ENCODE measurements around the gene ZFP92.

ZFP92 gene

DNA sequence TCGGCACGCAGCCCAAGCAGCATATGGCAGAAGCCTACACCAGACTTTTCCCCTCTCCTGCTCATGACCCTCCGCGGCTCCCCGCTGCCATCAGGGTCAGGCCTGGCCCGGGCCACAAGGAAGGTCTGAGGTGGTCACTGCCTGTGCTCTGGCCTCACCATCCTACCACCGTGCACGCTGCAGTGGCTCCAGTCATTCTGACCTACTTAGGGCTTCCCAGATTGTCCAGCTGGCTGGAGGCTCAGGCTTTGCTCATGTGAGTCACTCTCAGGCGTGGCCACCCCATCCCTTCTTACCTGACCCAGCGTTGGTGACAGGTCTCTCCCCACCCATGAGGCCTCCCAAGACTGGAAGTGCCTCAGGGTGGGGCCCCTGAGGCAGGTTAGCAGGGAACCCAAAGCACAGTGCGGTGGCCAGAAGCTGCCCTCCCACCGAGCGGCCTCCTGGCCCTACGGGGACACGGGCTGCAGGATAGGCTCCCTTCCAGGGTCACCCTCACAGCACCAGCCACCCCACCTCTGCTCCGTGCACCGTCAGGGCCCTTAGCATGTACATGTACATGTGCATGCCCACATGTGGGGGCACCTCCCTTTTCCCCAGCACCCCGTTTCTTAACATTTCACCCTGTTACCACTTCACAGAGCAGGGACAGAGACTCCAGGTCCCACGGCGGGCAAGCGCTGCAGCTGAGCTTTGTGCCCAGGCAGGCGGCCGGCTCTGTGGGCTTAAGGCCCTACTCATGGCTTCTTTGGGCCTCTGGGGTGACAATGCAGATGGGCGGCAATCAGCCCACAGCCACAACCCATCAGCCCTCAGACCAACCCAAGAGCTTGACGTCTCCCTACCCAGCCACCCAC lies 32.4 kb downstream of the ZFP92 start:
- Histone ChIP-seq H3K9me3 (ENCODE audit: low read length) (peaks cover 9% of the 10 kb centered on the region), H3K4me1 (ENCODE audit: insufficient read depth, low read length) (no peaks in the 10 kb centered on the region), H3K9ac (ENCODE audit: low read length) (no peak overlapping the region), H3K27me3 (ENCODE audit: control insufficient read depth in 1 of 2, insufficient read depth in 2 of 2, low read length in 2 of 2) (peaks cover 0 to 19% of the 10 kb centered on the region in 2 donors), H3K27ac (ENCODE audit: low read depth, low read length) (no peak overlapping the region), H3K4me3 (ENCODE audit: low read depth in 1 of 2, low read length in 2 of 2) (no peak overlapping the region), H3K36me3 (ENCODE audit: insufficient read depth, low read length) (no peaks in the 10 kb centered on the region)

DNA sequence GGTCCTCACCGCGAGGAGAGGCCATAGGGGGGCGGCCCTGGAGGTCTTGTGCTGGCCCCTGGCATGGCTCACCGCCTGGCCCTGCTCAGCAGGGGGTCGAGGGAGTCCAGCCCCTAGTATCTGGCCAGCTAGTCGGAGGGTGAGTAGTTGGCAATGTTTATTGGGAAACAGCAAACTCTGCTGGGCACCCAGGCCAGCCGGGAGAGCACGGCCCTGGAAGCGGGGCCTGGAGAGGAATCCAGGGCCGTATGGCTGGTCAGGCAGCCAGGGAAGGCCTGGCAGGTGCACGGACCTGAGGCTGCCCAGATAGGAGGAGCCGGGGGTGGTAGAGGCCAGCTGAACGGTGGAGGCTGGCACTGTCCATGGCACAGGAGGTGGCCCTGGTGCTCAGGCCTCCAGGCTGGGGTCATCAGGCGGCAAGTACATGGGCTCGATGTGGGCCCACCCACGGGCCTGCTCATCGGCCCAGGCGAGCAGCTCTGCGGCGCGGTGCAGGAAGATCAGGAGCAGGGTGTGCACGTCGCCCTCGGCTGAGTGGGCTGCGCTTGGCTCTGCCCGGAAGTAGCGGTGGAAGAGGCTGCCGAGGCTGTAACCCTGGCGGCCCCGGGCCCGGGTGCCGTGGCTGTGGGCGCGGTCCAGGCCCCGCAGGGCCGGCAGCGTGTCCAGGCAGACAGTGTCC lies 33.2 kb downstream of the ZFP92 start:
- no peak overlapping the region for H3K9ac ChIP-seq (ENCODE audit: low read length)
- peaks cover 0 to 19% of the 10 kb centered on the region in 2 donors for H3K27me3 ChIP-seq (ENCODE audit: control insufficient read depth in 1 of 2, insufficient read depth in 2 of 2, low read length in 2 of 2)
- H3K4me1 ChIP-seq (ENCODE audit: insufficient read depth, low read length) = no peaks in the 10 kb centered on the region
- H3K27ac ChIP-seq (ENCODE audit: low read depth, low read length) = no peak overlapping the region
- no peak overlapping the region for H3K4me3 ChIP-seq (ENCODE audit: low read depth in 1 of 2, low read length in 2 of 2)
- peaks cover 7% of the 10 kb centered on the region for H3K9me3 ChIP-seq (ENCODE audit: low read length)
- H3K36me3 ChIP-seq (ENCODE audit: insufficient read depth, low read length) = no peaks in the 10 kb centered on the region

- Histone ChIP-seq H3K4me1 (ENCODE audit: insufficient read depth, low read length) (no peaks in the 10 kb centered on the region), H3K36me3 (ENCODE audit: insufficient read depth, low read length) (no peaks in the 10 kb centered on the region), H3K27ac (ENCODE audit: low read depth, low read length) (no peak overlapping the region), H3K9me3 (ENCODE audit: low read length) (peaks cover under 1% of the 10 kb centered on the region), H3K9ac (ENCODE audit: low read length) (no peak overlapping the region), H3K4me3 (ENCODE audit: low read depth in 1 of 2, low read length in 2 of 2) (no peak overlapping the region), H3K27me3 (ENCODE audit: control insufficient read depth in 1 of 2, insufficient read depth in 2 of 2, low read length in 2 of 2) (peaks cover 0 to 18% of the 10 kb centered on the region in 2 donors)
Observed at GRCh38 chrX:153445106-153445855, 34.0 kb downstream of the ZFP92 start.

- H3K4me3 ChIP-seq (ENCODE audit: low read depth in 1 of 2, low read length in 2 of 2) = no peak within 1 kb of the TSS
- no peaks in the 10 kb centered on the region for H3K9me3 ChIP-seq (ENCODE audit: low read length)
- no peaks in the 10 kb centered on the region for H3K36me3 ChIP-seq (ENCODE audit: insufficient read depth, low read length)
- H3K9ac ChIP-seq (ENCODE audit: low read length) = no peak within 1 kb of the TSS
- H3K27ac ChIP-seq (ENCODE audit: low read depth, low read length) = no peak within 1 kb of the TSS
- H3K4me1 ChIP-seq (ENCODE audit: insufficient read depth, low read length) = no peaks in the 10 kb centered on the region
- peaks cover 0 to 13% of the 10 kb centered on the region in 2 donors for H3K27me3 ChIP-seq (ENCODE audit: control insufficient read depth in 1 of 2, insufficient read depth in 2 of 2, low read length in 2 of 2)
Observed at GRCh38 chrX:153445856-153446635, 34.8 kb downstream of the ZFP92 start, which contains the start of gene TREX2. Gene TREX2 (minus strand): TSS chrX:153446056. CDS start chrX:153445430, 626 bp downstream.

GRCh38 chrX:153446636-153446936 lies 35.3 kb downstream of the ZFP92 start:
- Histone ChIP-seq H3K4me3 (ENCODE audit: low read depth in 1 of 2, low read length in 2 of 2) (no peak overlapping the region), H3K9me3 (ENCODE audit: low read length) (no peaks in the 10 kb centered on the region), H3K27me3 (ENCODE audit: control insufficient read depth in 1 of 2, insufficient read depth in 2 of 2, low read length in 2 of 2) (peaks cover 0 to 13% of the 10 kb centered on the region in 2 donors), H3K9ac (ENCODE audit: low read length) (no peak overlapping the region), H3K4me1 (ENCODE audit: insufficient read depth, low read length) (no peaks in the 10 kb centered on the region), H3K27ac (ENCODE audit: low read depth, low read length) (no peak overlapping the region), H3K36me3 (ENCODE audit: insufficient read depth, low read length) (no peaks in the 10 kb centered on the region)

DNA sequence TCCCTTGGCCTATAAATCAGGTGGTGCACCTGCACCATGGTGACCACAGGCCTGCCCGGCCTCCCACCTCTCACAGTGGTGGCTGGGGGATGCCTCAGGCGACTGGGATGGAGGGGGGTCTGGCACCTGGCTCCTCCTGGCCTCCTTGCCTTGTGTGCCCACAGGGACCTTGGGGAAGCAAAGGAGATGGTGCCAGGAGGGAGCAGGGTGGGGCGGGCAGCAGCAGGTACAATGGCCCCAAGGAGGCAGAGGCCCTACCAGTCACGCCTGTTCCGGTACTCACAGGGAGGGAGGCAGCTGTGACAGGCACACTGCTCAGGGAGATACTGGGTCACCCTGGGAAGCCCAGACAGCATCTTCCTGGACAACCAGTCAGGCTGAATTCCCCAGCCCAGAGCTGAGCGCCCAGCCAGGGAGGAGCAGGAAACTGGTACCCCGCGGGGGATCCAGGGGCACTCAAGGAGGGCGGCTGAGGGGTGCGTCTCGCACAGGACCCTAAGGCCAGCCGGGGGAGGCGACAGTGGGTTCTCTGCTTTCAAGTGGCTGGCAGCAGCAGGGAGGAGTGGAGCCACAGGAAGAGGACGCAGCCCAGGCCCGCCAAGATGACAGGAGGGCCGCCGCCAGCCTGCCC lies 35.8 kb downstream of the ZFP92 start:
- H3K27me3 ChIP-seq (ENCODE audit: control insufficient read depth in 1 of 2, insufficient read depth in 2 of 2, low read length in 2 of 2) = peaks cover 0 to 13% of the 10 kb centered on the region in 2 donors
- H3K4me3 ChIP-seq (ENCODE audit: low read depth in 1 of 2, low read length in 2 of 2) = no peak overlapping the region
- H3K36me3 ChIP-seq (ENCODE audit: insufficient read depth, low read length) = no peaks in the 10 kb centered on the region
- no peaks in the 10 kb centered on the region for H3K9me3 ChIP-seq (ENCODE audit: low read length)
- H3K9ac ChIP-seq (ENCODE audit: low read length) = no peak overlapping the region
- no peaks in the 10 kb centered on the region for H3K4me1 ChIP-seq (ENCODE audit: insufficient read depth, low read length)
- no peak overlapping the region for H3K27ac ChIP-seq (ENCODE audit: low read depth, low read length)

DNA sequence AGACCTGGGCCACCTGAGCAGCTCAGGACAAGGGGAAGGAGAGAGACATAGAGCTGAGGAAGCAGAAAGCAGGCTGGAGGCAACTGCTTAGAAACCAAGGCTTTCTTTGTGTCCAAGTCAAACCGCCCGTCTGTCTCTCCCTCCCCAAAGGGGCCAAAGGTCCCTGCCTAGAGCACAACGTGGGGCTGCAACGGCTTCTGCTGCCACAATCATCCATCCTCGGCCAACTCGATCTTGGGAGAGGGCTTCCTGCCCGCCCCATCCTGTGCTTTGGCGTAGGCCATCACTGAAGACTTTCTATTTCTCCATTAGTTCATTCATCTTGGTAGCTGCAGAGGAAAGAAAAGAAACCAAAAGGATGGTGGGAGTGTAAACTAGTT lies 36.3 kb downstream of the ZFP92 start:
- Histone ChIP-seq H3K36me3 (ENCODE audit: insufficient read depth, low read length) (no peaks in the 10 kb centered on the region), H3K4me3 (ENCODE audit: low read depth in 1 of 2, low read length in 2 of 2) (no peak overlapping the region), H3K9ac (ENCODE audit: low read length) (no peak overlapping the region), H3K4me1 (ENCODE audit: insufficient read depth, low read length) (no peaks in the 10 kb centered on the region), H3K9me3 (ENCODE audit: low read length) (no peaks in the 10 kb centered on the region), H3K27ac (ENCODE audit: low read depth, low read length) (no peak overlapping the region), H3K27me3 (ENCODE audit: control insufficient read depth in 1 of 2, insufficient read depth in 2 of 2, low read length in 2 of 2) (peaks cover 0 to 13% of the 10 kb centered on the region in 2 donors)

DNA sequence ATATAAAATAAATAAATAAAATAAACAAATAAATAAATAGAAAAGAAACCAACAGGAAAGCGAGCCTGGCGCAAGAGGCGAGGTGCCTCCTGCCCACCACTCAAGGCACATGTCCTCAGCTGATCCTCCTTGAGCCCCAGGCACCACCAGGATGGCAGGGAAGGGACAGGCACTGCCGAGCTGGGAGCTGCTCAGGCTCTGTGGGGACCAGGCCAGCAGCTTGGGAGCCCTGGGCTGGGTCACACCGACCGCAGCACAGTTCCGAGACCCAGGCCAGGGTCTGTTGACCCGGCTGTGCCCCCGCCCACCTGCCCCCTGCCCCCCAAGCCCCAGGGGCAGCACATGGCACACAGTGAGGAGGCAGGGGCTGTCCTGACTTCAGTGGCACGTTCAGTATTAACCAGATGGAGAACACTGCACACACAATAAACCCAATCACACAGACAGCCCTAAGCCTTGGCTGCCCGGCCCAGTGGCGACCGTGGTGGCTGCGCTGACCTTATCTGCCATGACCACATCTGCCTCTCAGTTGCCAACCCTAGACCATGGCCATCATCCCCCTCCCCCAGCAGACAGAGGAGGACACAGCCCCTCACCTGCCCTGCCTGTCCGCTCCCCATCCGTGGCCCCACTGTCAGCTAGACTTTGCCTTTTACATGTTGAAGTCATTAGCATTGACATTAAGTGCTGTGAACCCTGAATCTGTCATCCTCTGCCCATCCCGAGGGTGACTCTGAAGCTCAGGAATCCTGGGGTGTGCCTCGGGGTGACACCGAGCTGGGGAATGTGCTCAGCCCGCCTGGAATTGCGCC lies 37.5 kb downstream of the ZFP92 start:
- Histone ChIP-seq H3K9me3 (ENCODE audit: low read length) (no peaks in the 10 kb centered on the region), H3K27me3 (ENCODE audit: control insufficient read depth in 1 of 2, insufficient read depth in 2 of 2, low read length in 2 of 2) (peaks cover 0 to 13% of the 10 kb centered on the region in 2 donors), H3K9ac (ENCODE audit: low read length) (no peak overlapping the region), H3K4me3 (ENCODE audit: low read depth in 1 of 2, low read length in 2 of 2) (no peak overlapping the region), H3K36me3 (ENCODE audit: insufficient read depth, low read length) (no peaks in the 10 kb centered on the region), H3K27ac (ENCODE audit: low read depth, low read length) (no peak overlapping the region), H3K4me1 (ENCODE audit: insufficient read depth, low read length) (no peaks in the 10 kb centered on the region)

- Histone ChIP-seq H3K4me3 (ENCODE audit: low read depth in 1 of 2, low read length in 2 of 2) (no peak overlapping the region), H3K9me3 (ENCODE audit: low read length) (no peaks in the 10 kb centered on the region), H3K27ac (ENCODE audit: low read depth, low read length) (no peak overlapping the region), H3K9ac (ENCODE audit: low read length) (no peak overlapping the region), H3K4me1 (ENCODE audit: insufficient read depth, low read length) (no peaks in the 10 kb centered on the region), H3K36me3 (ENCODE audit: insufficient read depth, low read length) (no peaks in the 10 kb centered on the region), H3K27me3 (ENCODE audit: control insufficient read depth in 1 of 2, insufficient read depth in 2 of 2, low read length in 2 of 2) (peaks cover 0 to 13% of the 10 kb centered on the region in 2 donors)
Observed at GRCh38 chrX:153449368-153450113, 38.3 kb downstream of the ZFP92 start.
